Natural killer cell (primary cell): ENCODE data around the gene EFCAB6. TPM values are rescaled to one million over a fixed set of nuclear protein-coding genes. Genes with fewer than 3 reads are reported as not detected.

Source experiments
- ATAC-seq, 3 donors: fragments of 150-1000 bp in 2 of 3; fragments of 200-7000 bp in 1 of 3; cut with Tn5 transposase; 1 replicate in 1 of 3; 2 replicates in 2 of 3; pipeline ENCODE4 v1.10.0; 2021; ENCODE audit warnings: mild to moderate bottlenecking in 2 of 3, moderate library complexity in 2 of 3
- DNase-seq, 2 donors: peaks; one replicate each; pipeline versions ENCODE4 v3.0.0 to v3.0.0-alpha.2; 2013 to 2021; ENCODE audit warnings: mixed read lengths in 1 of 2
- H3K27ac ChIP-seq: one replicate; pipeline ENCODE4 v1.5.1; 2013; ENCODE audit warnings: mild to moderate bottlenecking, low read length
- H3K27me3 ChIP-seq: one replicate; pipeline ENCODE4 v1.6.1; 2013; ENCODE audit warnings: low read length; ENCODE audit not compliant: control insufficient read depth, insufficient read depth
- H3K36me3 ChIP-seq: one replicate; pipeline ENCODE4 v1.6.1; 2013; ENCODE audit warnings: low read length; ENCODE audit not compliant: control insufficient read depth, insufficient read depth
- H3K4me1 ChIP-seq: one replicate; pipeline ENCODE4 v1.6.1; 2013; ENCODE audit warnings: low read length; ENCODE audit not compliant: control insufficient read depth, insufficient read depth
- H3K4me3 ChIP-seq: one replicate; pipeline ENCODE4 v1.5.1; 2013; ENCODE audit warnings: low read length
- H3K9me3 ChIP-seq: one replicate; pipeline ENCODE4 v1.6.1; 2013; ENCODE audit warnings: low read length; ENCODE audit not compliant: control insufficient read depth, insufficient read depth
- H3K27ac Mint-ChIP-seq, 2 donors: one replicate each; pipeline ENCODE4 v1.8.0; 2022; ENCODE audit warnings: mild to moderate bottlenecking in 2 of 2, mixed read lengths in 2 of 2, moderate library complexity in 1 of 2
- H3K27me3 Mint-ChIP-seq, 2 donors: one replicate each; pipeline ENCODE4 v1.8.0; 2022; ENCODE audit warnings: low read depth in 2 of 2, mixed read lengths in 2 of 2
- H3K36me3 Mint-ChIP-seq: one replicate; pipeline ENCODE4 v1.8.0; 2022; ENCODE audit warnings: mixed read lengths
- H3K4me1 Mint-ChIP-seq, 2 donors: one replicate each; pipeline ENCODE4 v1.8.0; 2022; ENCODE audit warnings: mixed read lengths in 2 of 2
- H3K4me3 Mint-ChIP-seq: one replicate; pipeline ENCODE4 v1.8.0; 2022; ENCODE audit warnings: mild to moderate bottlenecking, moderate library complexity, mixed read lengths
- H3K9me3 Mint-ChIP-seq, 2 donors: one replicate each; pipeline ENCODE4 v1.8.0; 2022; ENCODE audit warnings: mixed read lengths in 2 of 2
- CTCF ChIP-seq: fragments of 200-600 bp; IDR thresholded peaks from one replicate; pipeline ENCODE4 v1.8.0; 2022; ENCODE audit warnings: antibody characterized with exemption
- WGBS: methylation state at CpG from one replicate; pipeline ENCODE4 v1.1.7; 2013; ENCODE audit warnings: missing lambda C conversion rate; ENCODE audit not compliant: insufficient coverage; 5-methylcytosine and 5-hydroxymethylcytosine counted together
- intact Hi-C: fragments of 100-400 bp; cut with micrococcal nuclease; formaldehyde crosslinking; loops from one replicate; pipeline ENCODE4 v1.14.2; 2022
- total RNA-seq, 4 donors: library from RNA; stranded (reverse); fragments of 120-200 nt in 1 of 4; gene quantifications; one replicate each; pipeline versions ENCODE4 v1.2.3 to v1.2.4, GENCODE V29; 2013 to 2022

The EFCAB6 gene
- total RNA-seq, 3 donors from 2014 or later (not counting 1 experiment from before 2014, with no cell fraction given): 0.23 to 0.35 (median 0.26) TPM

GRCh38 chr22:43484227-43484626, 327.9 kb downstream of the EFCAB6 start:
- Mint-ChIP-seq H3K4me3 (no peak overlapping the region), H3K9me3 (no peaks in the 10 kb centered on the region), H3K4me1 (peaks cover 0 to 21% of the 10 kb centered on the region in 2 donors), H3K27me3 (no peaks in the 10 kb centered on the region), H3K27ac (no peak overlapping the region), H3K36me3 (no peaks in the 10 kb centered on the region)
- intact Hi-C loops: no loop called here
- ATAC-seq (no peak), DNase-seq (no peak)
- Histone ChIP-seq H3K36me3 (no peaks in the 10 kb centered on the region), H3K4me1 (peaks cover 24% of the 10 kb centered on the region), H3K9me3 (no peaks in the 10 kb centered on the region), H3K4me3 (no peak overlapping the region), H3K27me3 (no peaks in the 10 kb centered on the region), H3K27ac (no peak overlapping the region)
- 89% methylated on average over 8 of the region's 8 CpGs for WGBS
- no peak for TF ChIP-seq CTCF

GRCh38 chr22:43483669-43484068, 328.4 kb downstream of the EFCAB6 start:
- no peak overlapping the region for H3K27ac Mint-ChIP-seq
- TF ChIP-seq CTCF: no peak
- intact Hi-C loops: no loop called here
- 87% methylated on average over 7 of the region's 7 CpGs for WGBS
- H3K4me3 Mint-ChIP-seq: no peak overlapping the region
- Histone ChIP-seq H3K4me1 (peaks cover 24% of the 10 kb centered on the region), H3K9me3 (no peaks in the 10 kb centered on the region), H3K36me3 (no peaks in the 10 kb centered on the region), H3K4me3 (no peak overlapping the region), H3K27me3 (no peaks in the 10 kb centered on the region), H3K27ac (no peak overlapping the region)
- H3K9me3 Mint-ChIP-seq: no peaks in the 10 kb centered on the region
- no peak for ATAC-seq
- no peak for DNase-seq
- H3K27me3 Mint-ChIP-seq: no peaks in the 10 kb centered on the region
- no peaks in the 10 kb centered on the region for H3K36me3 Mint-ChIP-seq
- peaks cover 0 to 21% of the 10 kb centered on the region in 2 donors for H3K4me1 Mint-ChIP-seq

- H3K4me3 ChIP-seq: no peak overlapping the region
- TF ChIP-seq CTCF: no peak
- ATAC-seq (no peak), DNase-seq (no peak)
- Mint-ChIP-seq H3K4me3 (no peak overlapping the region), H3K27me3 (no peaks in the 10 kb centered on the region), H3K4me1 (peaks cover 0 to 21% of the 10 kb centered on the region in 2 donors), H3K27ac (no peak overlapping the region), H3K9me3 (no peaks in the 10 kb centered on the region), H3K36me3 (no peaks in the 10 kb centered on the region)
- WGBS: 89% methylated on average over 13 of the region's 13 CpGs
- no peak overlapping the region for H3K27ac ChIP-seq
- intact Hi-C loops: no loop called here
- no peaks in the 10 kb centered on the region for H3K9me3 ChIP-seq
- no peaks in the 10 kb centered on the region for H3K27me3 ChIP-seq
- H3K36me3 ChIP-seq: no peaks in the 10 kb centered on the region
- H3K4me1 ChIP-seq: peaks cover 24% of the 10 kb centered on the region
Measured at GRCh38 chr22:43483266-43483665, 328.8 kb downstream of the EFCAB6 start.

- Histone ChIP-seq H3K4me3 (no peak overlapping the region), H3K27me3 (no peaks in the 10 kb centered on the region), H3K36me3 (no peaks in the 10 kb centered on the region), H3K27ac (no peak overlapping the region), H3K4me1 (peaks cover 24% of the 10 kb centered on the region), H3K9me3 (no peaks in the 10 kb centered on the region)
- Mint-ChIP-seq H3K9me3 (no peaks in the 10 kb centered on the region), H3K36me3 (no peaks in the 10 kb centered on the region), H3K4me3 (no peak overlapping the region), H3K27me3 (no peaks in the 10 kb centered on the region), H3K4me1 (peaks cover 0 to 21% of the 10 kb centered on the region in 2 donors), H3K27ac (no peak overlapping the region)
- WGBS: 70% methylated on average over 8 of the region's 8 CpGs
- intact Hi-C loops: no loop called here
- ATAC-seq (no peak), DNase-seq (no peak)
- TF ChIP-seq CTCF: no peak
Measured at GRCh38 chr22:43482318-43482625, 329.8 kb downstream of the EFCAB6 start.
